Mesenchymal stem cell (in vitro differentiated cells and primary cell): ENCODE measurements around the gene BIRC5.
A peak's percentile ranks its signal among the peaks of the same experiment; 100 is the strongest.
"Not testable (repeated sequence)": the region's sequence is repeated elsewhere in the genome, so short reads cannot be mapped to it uniquely, and the experiment has no call there.

Experiments used
- DNase-seq: peaks from one replicate; pipeline ENCODE4 v3.0.0-alpha.2; 2013
- H2AFZ ChIP-seq: one replicate; pipeline ENCODE4 v1.6.1; 2013; ENCODE audit warnings: low read depth, mild to moderate bottlenecking, control low read depth, inconsistent platforms, low read length, moderate library complexity
- H2AK5ac ChIP-seq: 2 replicates; pipeline ENCODE4 v1.6.1; 2013; ENCODE audit warnings: low read length, moderate library complexity, mild to moderate bottlenecking, inconsistent platforms; ENCODE audit not compliant: severe bottlenecking
- H2BK120ac ChIP-seq: one replicate; pipeline ENCODE4 v1.6.1; 2013; ENCODE audit warnings: low read depth, mild to moderate bottlenecking, inconsistent platforms, low read length, moderate library complexity
- H2BK12ac ChIP-seq, 2 experiments: one replicate each; pipeline ENCODE4 v1.6.1; 2013; ENCODE audit warnings: inconsistent platforms in 2 of 2, low read length in 2 of 2, mild to moderate bottlenecking in 2 of 2, moderate library complexity in 2 of 2, control low read depth in 1 of 2
- H2BK15ac ChIP-seq: one replicate; pipeline ENCODE4 v1.6.1; 2013; ENCODE audit warnings: mild to moderate bottlenecking, low read depth, inconsistent platforms; ENCODE audit not compliant: poor library complexity, severe bottlenecking
- H2BK5ac ChIP-seq: 2 replicates; pipeline ENCODE4 v1.6.1; 2013; ENCODE audit warnings: low read depth, mild to moderate bottlenecking, low read length, control low read depth, inconsistent platforms; ENCODE audit not compliant: poor library complexity, severe bottlenecking
- H3K14ac ChIP-seq, 2 experiments: one replicate each; pipeline ENCODE4 v1.6.1; 2013; ENCODE audit warnings: inconsistent platforms in 2 of 2, low read length in 2 of 2, control low read depth in 1 of 2, mild to moderate bottlenecking in 1 of 2, moderate library complexity in 1 of 2
- H3K18ac ChIP-seq, 2 experiments: one replicate each; pipeline ENCODE4 v1.6.1; 2013; ENCODE audit warnings: inconsistent platforms in 2 of 2, low read length in 2 of 2, control low read depth in 1 of 2, low read depth in 1 of 2, mild to moderate bottlenecking in 1 of 2
- H3K23ac ChIP-seq, 2 experiments: one replicate each; pipeline ENCODE4 v1.6.1; 2013; ENCODE audit warnings: inconsistent platforms in 2 of 2, low read length in 2 of 2, mild to moderate bottlenecking in 2 of 2, moderate library complexity in 2 of 2, control low read depth in 1 of 2
- H3K27ac ChIP-seq: 2 replicates; pipeline ENCODE4 v1.5.1; 2013; ENCODE audit warnings: mild to moderate bottlenecking, moderate library complexity, low read length, control low read depth, inconsistent platforms; ENCODE audit not compliant: poor library complexity, severe bottlenecking
- H3K27me3 ChIP-seq, 2 experiments: 2 replicates each; pipeline versions ENCODE4 v1.6.1 to v1.7.0; 2013; ENCODE audit warnings: low read length in 2 of 2, mild to moderate bottlenecking in 2 of 2, moderate library complexity in 2 of 2, control low read depth in 1 of 2, inconsistent platforms in 1 of 2; ENCODE audit not compliant: control insufficient read depth in 1 of 2, insufficient read depth in 1 of 2
- H3K36me3 ChIP-seq, 2 experiments: 2 replicates each; pipeline versions ENCODE4 v1.6.1 to v1.7.0; 2013; ENCODE audit warnings: low read length in 2 of 2, control low read depth in 1 of 2, inconsistent platforms in 1 of 2, low read depth in 1 of 2, mild to moderate bottlenecking in 1 of 2; ENCODE audit not compliant: insufficient read depth in 2 of 2, control insufficient read depth in 1 of 2
- H3K4ac ChIP-seq, 2 experiments: one replicate each; pipeline ENCODE4 v1.6.1; 2013; ENCODE audit warnings: inconsistent platforms in 2 of 2, low read length in 2 of 2, mild to moderate bottlenecking in 2 of 2, moderate library complexity in 2 of 2, control low read depth in 1 of 2, low read depth in 1 of 2
- H3K4me1 ChIP-seq: 2 replicates; pipeline ENCODE4 v1.6.1; 2013; ENCODE audit warnings: low read depth, low read length, control low read depth; ENCODE audit not compliant: control insufficient read depth, insufficient read depth
- H3K4me2 ChIP-seq: 2 replicates; pipeline ENCODE4 v1.6.1; 2013; ENCODE audit warnings: low read length, mild to moderate bottlenecking, inconsistent platforms; ENCODE audit not compliant: poor library complexity, severe bottlenecking
- H3K4me3 ChIP-seq, 2 experiments: 2 replicates each; pipeline versions ENCODE4 v1.5.1 to v1.7.0; 2013; ENCODE audit warnings: low read length in 2 of 2, mild to moderate bottlenecking in 2 of 2, control low read depth in 1 of 2, low read depth in 1 of 2; ENCODE audit not compliant: insufficient read depth in 1 of 2
- H3K79me1 ChIP-seq: replicated peaks from 2 replicates; pipeline ENCODE4 v1.6.1; 2013; ENCODE audit warnings: mild to moderate bottlenecking, control low read depth, low read length, inconsistent platforms; ENCODE audit not compliant: poor library complexity, severe bottlenecking
- H3K9ac ChIP-seq: 2 replicates; pipeline ENCODE4 v1.7.0; 2013; ENCODE audit warnings: mild to moderate bottlenecking, low read length, moderate library complexity
- H3K9me3 ChIP-seq: 2 replicates; pipeline ENCODE4 v1.7.0; 2013; ENCODE audit warnings: mild to moderate bottlenecking, low read length; ENCODE audit not compliant: control insufficient read depth
- H4K8ac ChIP-seq: one replicate; pipeline ENCODE4 v1.6.1; 2013; ENCODE audit warnings: inconsistent platforms, mild to moderate bottlenecking, low read length, moderate library complexity
- H4K91ac ChIP-seq: one replicate; pipeline ENCODE4 v1.6.1; 2013; ENCODE audit warnings: mild to moderate bottlenecking, low read length, inconsistent platforms
- WGBS: methylation state at CpG from one replicate; pipeline ENCODE4 v1.1.7; 2013; ENCODE audit warnings: mixed read lengths; 5-methylcytosine and 5-hydroxymethylcytosine counted together

The BIRC5 gene

DNA sequence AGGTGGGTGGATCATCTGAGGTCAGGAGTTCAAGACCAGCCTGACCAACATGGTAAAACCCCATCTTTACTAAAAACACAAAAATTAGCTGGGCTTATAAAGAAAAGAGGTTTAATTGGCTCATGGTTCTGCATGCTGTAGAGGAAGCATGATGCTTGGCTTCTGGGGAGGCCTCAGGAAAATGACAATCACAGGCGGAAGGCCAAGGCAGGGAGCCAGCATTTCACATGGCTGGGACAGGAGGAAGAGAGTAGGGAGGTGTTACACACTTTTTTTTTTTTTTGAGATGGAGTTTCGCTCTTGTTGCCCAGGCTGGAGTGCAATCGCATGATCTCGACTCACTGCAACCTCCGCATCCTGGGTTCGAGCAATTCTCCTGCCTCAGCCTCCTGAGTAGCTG lies 21.0 kb downstream of the BIRC5 start:
- not testable (repeated sequence) for H3K14ac ChIP-seq, H4K8ac ChIP-seq, H4K91ac ChIP-seq, H3K4ac ChIP-seq, H3K9ac ChIP-seq, H2AFZ ChIP-seq, H2AK5ac ChIP-seq, H2BK120ac ChIP-seq, DNase-seq, H3K4me3 ChIP-seq, H3K18ac ChIP-seq, H3K9me3 ChIP-seq, H3K36me3 ChIP-seq, H3K4me2 ChIP-seq, H3K79me1 ChIP-seq, H3K27ac ChIP-seq, H2BK12ac ChIP-seq, H2BK15ac ChIP-seq, H2BK5ac ChIP-seq, H3K23ac ChIP-seq
- peaks cover 26 to 55% of the 10 kb centered on the region in 2 experiments for H3K27me3 ChIP-seq
- WGBS, result 98% methylated on average over 6 of the region's 6 CpGs
- H3K4me1 ChIP-seq, result peaks cover 21% of the 10 kb centered on the region

DNA sequence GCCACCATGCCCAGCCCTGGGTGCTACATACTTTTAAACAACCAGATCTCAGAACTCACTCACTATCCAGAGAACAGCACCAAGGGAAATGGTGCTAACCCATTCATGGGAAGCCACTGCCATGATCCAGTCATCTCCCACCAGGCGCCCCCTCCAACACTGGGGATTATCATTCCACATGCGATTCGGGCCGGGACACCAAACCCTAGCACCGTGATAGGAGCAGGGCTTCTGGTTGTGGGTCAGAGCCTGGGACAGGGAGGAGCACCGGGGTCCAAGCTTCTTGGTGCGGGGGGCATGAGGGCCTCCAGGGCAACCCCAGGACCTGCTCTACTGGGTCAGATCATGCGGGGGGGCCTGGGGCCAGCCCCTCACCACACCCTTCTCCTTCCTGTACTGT lies 21.8 kb downstream of the BIRC5 start:
- Histone ChIP-seq H3K18ac (no peak overlapping the region), H3K4ac (no peak overlapping the region), H3K4me3 (no peak overlapping the region), H3K79me1 (no peaks in the 10 kb centered on the region), H3K4me1 (peaks cover 18% of the 10 kb centered on the region), H2BK15ac (no peak overlapping the region), H3K36me3 (peaks cover 0 to 5% of the 10 kb centered on the region in 2 experiments), H3K23ac (no peak overlapping the region), H2AFZ (no peak overlapping the region), H2BK5ac (no peak overlapping the region), H3K9ac (no peak overlapping the region), H2BK120ac (no peak overlapping the region), H4K8ac (no peak overlapping the region), H4K91ac (no peak overlapping the region), H3K9me3 (no peaks in the 10 kb centered on the region), H2BK12ac (no peak overlapping the region), H2AK5ac (no peak overlapping the region), H3K27me3 (peaks cover 17 to 46% of the 10 kb centered on the region in 2 experiments), H3K27ac (no peak overlapping the region), H3K4me2 (no peak overlapping the region), H3K14ac (no peak overlapping the region)
- WGBS, result 82% methylated on average over 8 of the region's 8 CpGs
- DNase-seq, result no peak

DNA sequence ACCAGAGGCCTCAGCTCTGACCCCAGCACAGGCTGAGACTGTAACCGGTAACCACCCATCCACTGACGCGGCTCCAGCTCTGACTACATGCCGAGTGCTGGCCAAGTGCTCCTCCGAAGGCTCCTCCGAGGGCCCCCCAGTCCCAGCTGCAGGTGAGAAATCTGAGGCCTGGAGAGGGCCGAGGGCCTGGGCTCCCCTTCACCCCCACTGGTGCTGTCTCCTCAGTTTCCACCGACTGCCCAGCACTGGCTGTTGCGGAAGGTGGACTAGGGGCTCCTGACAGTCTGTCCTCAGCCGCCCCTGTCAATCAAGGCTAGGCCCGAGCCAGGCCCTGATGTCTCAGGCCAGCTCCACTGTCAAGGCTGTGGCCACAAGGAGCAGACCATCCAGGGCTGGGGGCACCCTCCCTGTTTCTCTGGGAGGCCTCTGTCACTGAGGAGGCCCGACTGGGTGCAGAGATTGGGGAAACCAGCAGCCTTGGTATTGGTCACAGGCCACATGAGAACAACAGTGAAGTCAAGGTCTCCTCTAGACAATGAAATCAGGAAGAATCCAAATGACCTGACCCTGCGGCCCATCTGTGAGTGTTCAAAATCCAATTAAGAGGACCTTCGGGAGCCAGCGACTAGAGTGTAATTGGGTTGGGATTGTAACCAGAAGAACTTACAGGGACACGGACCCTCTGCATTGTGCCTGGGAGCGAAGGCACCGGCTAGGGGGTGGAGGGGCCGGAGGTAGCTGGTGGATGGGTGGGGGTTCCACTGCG lies 22.5 kb downstream of the BIRC5 start:
- Histone ChIP-seq H3K4ac (no peak overlapping the region), H4K8ac (no peak overlapping the region), H3K4me3 (no peak overlapping the region), H3K27me3 (peaks cover 11 to 46% of the 10 kb centered on the region in 2 experiments), H3K23ac (peak overlapping the region in 1 of 2 experiments; percentile 73), H2AFZ (no peak overlapping the region), H2BK120ac (no peak overlapping the region), H3K9me3 (no peaks in the 10 kb centered on the region), H4K91ac (no peak overlapping the region), H3K9ac (no peak overlapping the region), H2BK5ac (no peak overlapping the region), H3K18ac (no peak overlapping the region), H2BK12ac (no peak overlapping the region), H2BK15ac (no peak overlapping the region), H3K4me2 (no peak overlapping the region), H3K4me1 (peaks cover 16% of the 10 kb centered on the region), H2AK5ac (no peak overlapping the region), H3K27ac (no peak overlapping the region), H3K36me3 (peaks cover 0 to 5% of the 10 kb centered on the region in 2 experiments), H3K14ac (no peak overlapping the region), H3K79me1 (no peaks in the 10 kb centered on the region)
- DNase-seq, result no peak
- WGBS, result 90% methylated on average over 20 of the region's 20 CpGs

DNA sequence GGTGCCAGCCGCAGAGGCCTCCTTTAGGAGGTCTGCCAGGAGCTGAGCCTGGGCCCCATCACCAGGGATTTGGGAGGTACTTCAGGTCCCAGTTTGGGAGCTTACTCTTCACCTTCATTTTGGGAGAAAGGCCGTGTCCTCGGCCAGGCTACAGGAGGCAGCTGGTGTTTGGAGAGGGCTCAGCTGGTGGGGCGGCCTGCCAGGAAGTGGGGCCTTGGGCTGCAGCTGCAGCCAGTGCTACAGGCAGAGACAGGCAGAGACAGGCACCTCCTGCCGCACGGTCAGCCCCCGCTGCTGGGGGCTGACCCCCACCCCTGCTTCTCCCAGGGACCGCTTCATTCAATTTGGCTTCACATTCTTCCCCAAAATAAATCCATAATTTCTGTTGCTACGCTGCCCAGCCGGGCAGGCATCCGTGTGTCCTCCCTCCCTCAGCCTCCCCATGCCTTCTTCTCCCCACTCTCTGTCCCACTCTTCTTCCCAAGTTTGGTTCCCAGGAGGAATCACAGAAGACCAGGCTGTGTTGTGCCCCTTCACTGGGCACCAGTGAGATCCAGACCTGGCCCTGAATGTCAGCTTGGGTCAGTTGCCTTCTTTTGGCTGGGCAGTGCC lies 23.5 kb downstream of the BIRC5 start:
- 77% methylated on average over 11 of the region's 11 CpGs for WGBS

More for the DNA sequence above, 23.5 kb downstream of the BIRC5 start:
- Histone ChIP-seq H2BK15ac (no peak overlapping the region), H3K18ac (no peak overlapping the region), H3K9ac (no peak overlapping the region), H2BK120ac (no peak overlapping the region), H4K91ac (no peak overlapping the region), H3K4ac (no peak overlapping the region), H3K4me2 (no peak overlapping the region), H3K9me3 (no peaks in the 10 kb centered on the region), H2AK5ac (no peak overlapping the region), H2BK12ac (no peak overlapping the region), H3K27me3 (peaks cover 4 to 38% of the 10 kb centered on the region in 2 experiments), H2BK5ac (no peak overlapping the region), H3K36me3 (peaks cover 0 to 5% of the 10 kb centered on the region in 2 experiments), H3K4me1 (peaks cover 16% of the 10 kb centered on the region), H3K23ac (no peak overlapping the region), H3K79me1 (no peaks in the 10 kb centered on the region), H2AFZ (no peak overlapping the region), H3K27ac (no peak overlapping the region), H3K14ac (peak overlapping the region in 1 of 2 experiments; percentile 18), H4K8ac (no peak overlapping the region), H3K4me3 (no peak overlapping the region)
- no peak for DNase-seq
